HEK293 (cell line): Measurements from ENCODE around the gene CDC42BPA.

ENCODE experiments used
- CTCF ChIA-PET: fragments of 350-600 bp; formaldehyde crosslinking; extraction: SDS; loops from one replicate; lab custom pipeline; 2021; ENCODE audit warnings: antibody characterized with exemption; lab: Yijun Ruan, JAX
- POLR2A ChIA-PET: fragments of 300-600 bp; formaldehyde crosslinking; extraction: SDS; loops from one replicate; lab custom pipeline; 2020; ENCODE audit warnings: antibody characterized with exemption, inconsistent platforms; lab: Yijun Ruan, JAX
- H3K27ac ChIP-seq: fragments of 200-500 bp; sonication (Bioruptor generic); 2 replicates; pipeline ENCODE4 v1.5.1; 2014; ENCODE audit warnings: low read depth, low read length, control low read depth, inconsistent platforms; ENCODE audit errors: extremely low read depth
- H3K36me3 ChIP-seq, 2 experiments: fragments of 200-500 bp in 1 of 2; sonication (Bioruptor generic) in 1 of 2; 1 replicate in 1 of 2; 2 replicates in 1 of 2; pipeline ENCODE4 v1.5.1; 2014 to 2017; ENCODE audit warnings: inconsistent platforms in 2 of 2, low read length in 2 of 2; ENCODE audit not compliant: control insufficient read depth in 2 of 2, insufficient read depth in 1 of 2
- H3K4me1 ChIP-seq: fragments of 200-500 bp; sonication (Bioruptor generic); 2 replicates; pipeline ENCODE4 v1.5.1; 2014; ENCODE audit warnings: mild to moderate bottlenecking, low read length, inconsistent platforms; ENCODE audit not compliant: control insufficient read depth, insufficient read depth
- H3K4me3 ChIP-seq: 2 replicates; pipeline ENCODE4 v1.5.1; 2011; ENCODE audit warnings: low read depth, mild to moderate bottlenecking, control low read depth, low read length, moderate library complexity
- H3K9me3 ChIP-seq: fragments of 200-500 bp; sonication (Bioruptor generic); 2 replicates; pipeline ENCODE4 v1.5.1; 2014; ENCODE audit warnings: low read depth, low read length, inconsistent platforms; ENCODE audit not compliant: control insufficient read depth, insufficient read depth
- GLI4 ChIP-seq: fragments of 450-650 bp; formaldehyde crosslinking; IDR thresholded peaks from 2 replicates; pipeline ENCODE4 v1.5.1; 2016; ENCODE audit warnings: missing biosample characterization, missing genetic modification characterization
- GLIS2 ChIP-seq: fragments of 450-650 bp; formaldehyde crosslinking; IDR thresholded peaks from 2 replicates; pipeline ENCODE4 v1.5.1; 2016; ENCODE audit warnings: missing biosample characterization, missing genetic modification characterization
- HOXA7 ChIP-seq: sonication (generic); formaldehyde crosslinking; IDR thresholded peaks from 2 replicates; pipeline ENCODE4 v1.8.1; 2022; ENCODE audit warnings: missing genetic modification reagents, borderline replicate concordance
- OSR2 ChIP-seq: fragments of 450-650 bp; formaldehyde crosslinking; IDR thresholded peaks from 2 replicates; pipeline ENCODE4 v1.5.1; 2016; ENCODE audit warnings: missing biosample characterization, missing genetic modification characterization
- SALL2 ChIP-seq: fragments of 450-650 bp; formaldehyde crosslinking; IDR thresholded peaks from 2 replicates; pipeline ENCODE4 v1.5.0; 2017; ENCODE audit warnings: missing biosample characterization, mild to moderate bottlenecking, missing genetic modification characterization, borderline replicate concordance
- SETDB1 ChIP-seq: IDR thresholded peaks from one replicate; pipeline ENCODE4 v1.6.1; 2017; ENCODE audit warnings: mild to moderate bottlenecking, low read length, moderate library complexity, mixed read lengths; ENCODE audit not compliant: insufficient read length
- SP2 ChIP-seq: fragments of 450-650 bp; formaldehyde crosslinking; IDR thresholded peaks from 2 replicates; pipeline ENCODE4 v1.5.1; 2016; ENCODE audit warnings: missing biosample characterization, missing genetic modification characterization
- SP3 ChIP-seq: fragments of 450-650 bp; formaldehyde crosslinking; IDR thresholded peaks from 2 replicates; pipeline ENCODE4 v1.5.1; 2016; ENCODE audit warnings: missing biosample characterization, missing genetic modification characterization
- TRIM28 ChIP-seq: IDR thresholded peaks from 2 replicates; pipeline ENCODE4 v1.6.1; 2011; ENCODE audit warnings: low read length, control low read depth, borderline replicate concordance
- ZBTB20 ChIP-seq: fragments of 450-650 bp; formaldehyde crosslinking; IDR thresholded peaks from 2 replicates; pipeline ENCODE4 v1.5.1; 2016; ENCODE audit warnings: missing biosample characterization, missing genetic modification characterization
- ZBTB7A ChIP-seq: fragments of 450-650 bp; formaldehyde crosslinking; IDR thresholded peaks from 2 replicates; pipeline ENCODE4 v1.5.1; 2016; ENCODE audit warnings: low read depth, missing biosample characterization, missing genetic modification characterization
- ZFP3 ChIP-seq: fragments of 450-650 bp; formaldehyde crosslinking; IDR thresholded peaks from 2 replicates; pipeline ENCODE4 v1.5.1; 2016; ENCODE audit warnings: low read depth, missing biosample characterization, missing genetic modification characterization
- ZNF175 ChIP-seq: fragments of 450-650 bp; formaldehyde crosslinking; IDR thresholded peaks from 2 replicates; pipeline ENCODE4 v1.5.1; 2016; ENCODE audit warnings: missing biosample characterization, missing genetic modification characterization
- ZNF221 ChIP-seq: fragments of 450-650 bp; formaldehyde crosslinking; IDR thresholded peaks from 2 replicates; pipeline ENCODE4 v1.5.1; 2017; ENCODE audit warnings: missing biosample characterization, missing genetic modification characterization, borderline replicate concordance
- ZNF37A ChIP-seq: fragments of 450-650 bp; IDR thresholded peaks from 2 replicates; pipeline ENCODE4 v1.5.1; 2018; ENCODE audit warnings: missing biosample characterization, missing genetic modification characterization
- ZNF423 ChIP-seq: fragments of 450-650 bp; formaldehyde crosslinking; IDR thresholded peaks from 2 replicates; pipeline ENCODE4 v1.5.1; 2016; ENCODE audit warnings: missing biosample characterization, missing genetic modification characterization
- ZNF530 ChIP-seq: fragments of 450-650 bp; formaldehyde crosslinking; IDR thresholded peaks from 2 replicates; pipeline ENCODE4 v1.5.1; 2016; ENCODE audit warnings: low read depth, missing biosample characterization, missing genetic modification characterization
- ZNF610 ChIP-seq: fragments of 450-650 bp; formaldehyde crosslinking; IDR thresholded peaks from 2 replicates; pipeline ENCODE4 v1.5.1; 2016; ENCODE audit warnings: missing biosample characterization, missing genetic modification characterization, borderline replicate concordance
- ZNF623 ChIP-seq: fragments of 450-650 bp; formaldehyde crosslinking; IDR thresholded peaks from 2 replicates; pipeline ENCODE4 v1.5.1; 2016; ENCODE audit warnings: missing biosample characterization, missing genetic modification characterization
- ZNF785 ChIP-seq: fragments of 450-650 bp; formaldehyde crosslinking; IDR thresholded peaks from 2 replicates; pipeline ENCODE4 v1.5.1; 2016; ENCODE audit warnings: missing biosample characterization, missing genetic modification characterization
- ZSCAN30 ChIP-seq: fragments of 450-650 bp; IDR thresholded peaks from 2 replicates; pipeline ENCODE4 v1.5.1; 2018; ENCODE audit warnings: missing biosample characterization, mild to moderate bottlenecking, missing genetic modification characterization, moderate library complexity
- TF ChIP-seq, protein P1 (sequence below): fragments of 450-650 bp; formaldehyde crosslinking; IDR thresholded peaks from 2 replicates; pipeline ENCODE4 v1.5.1; 2017; ENCODE audit warnings: missing biosample characterization, missing genetic modification characterization
- TF ChIP-seq, protein P2 (sequence below): fragments of 450-650 bp; formaldehyde crosslinking; IDR thresholded peaks from 2 replicates; pipeline ENCODE4 v1.5.1; 2016; ENCODE audit warnings: missing biosample characterization, missing genetic modification characterization, low read depth
- TF ChIP-seq, protein P3 (sequence below): fragments of 450-650 bp; formaldehyde crosslinking; IDR thresholded peaks from 2 replicates; pipeline ENCODE4 v1.5.1; 2016; ENCODE audit warnings: missing biosample characterization, missing genetic modification characterization
- TF ChIP-seq, protein P4 (sequence below): fragments of 450-650 bp; IDR thresholded peaks from 2 replicates; pipeline ENCODE4 v1.5.1; 2018; ENCODE audit warnings: missing biosample characterization, mild to moderate bottlenecking, missing genetic modification characterization
- TF ChIP-seq, protein P5 (sequence below): fragments of 450-650 bp; formaldehyde crosslinking; IDR thresholded peaks from 2 replicates; pipeline ENCODE4 v1.5.1; 2016; ENCODE audit warnings: missing biosample characterization, missing genetic modification characterization
- TF ChIP-seq, protein P6 (sequence below): fragments of 450-650 bp; formaldehyde crosslinking; IDR thresholded peaks from 2 replicates; pipeline ENCODE4 v1.5.1; 2017; ENCODE audit warnings: missing biosample characterization, mild to moderate bottlenecking, missing genetic modification characterization, moderate library complexity

CDC42BPA gene

DNA sequence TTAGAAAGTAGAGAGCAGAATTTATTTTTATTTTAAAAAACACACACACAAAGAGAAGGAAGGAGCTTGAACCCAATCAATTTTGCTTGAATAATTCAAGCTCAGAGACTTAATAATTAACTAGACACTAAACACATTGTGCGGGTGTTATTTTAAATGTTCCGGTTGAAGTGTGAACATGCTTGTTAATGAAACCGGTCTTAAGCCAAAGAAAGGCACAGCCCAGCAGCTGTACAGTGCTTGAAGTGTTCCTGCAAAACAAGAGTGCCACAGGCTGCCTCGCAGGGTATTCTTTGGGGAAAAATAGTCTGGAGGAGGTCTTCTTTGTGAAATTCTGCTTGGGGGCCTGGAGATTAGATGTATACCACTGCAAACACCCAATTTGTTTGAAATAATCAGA is 2.2 kb upstream of the CDC42BPA start:
- POLR2A ChIA-PET = no interaction called here
- TF ChIP-seq ZNF175 (tag by site-specific recombination) (no peak), SETDB1 (no peak), OSR2 (tag by site-specific recombination) (no peak), ZBTB20 (tag by site-specific recombination) (no peak), GLIS2 (no peak), ZNF221 (tag by site-specific recombination) (no peak), ZNF530 (no peak), ZNF785 (tag by site-specific recombination) (no peak)
- TF ChIP-seq, protein P1, sequence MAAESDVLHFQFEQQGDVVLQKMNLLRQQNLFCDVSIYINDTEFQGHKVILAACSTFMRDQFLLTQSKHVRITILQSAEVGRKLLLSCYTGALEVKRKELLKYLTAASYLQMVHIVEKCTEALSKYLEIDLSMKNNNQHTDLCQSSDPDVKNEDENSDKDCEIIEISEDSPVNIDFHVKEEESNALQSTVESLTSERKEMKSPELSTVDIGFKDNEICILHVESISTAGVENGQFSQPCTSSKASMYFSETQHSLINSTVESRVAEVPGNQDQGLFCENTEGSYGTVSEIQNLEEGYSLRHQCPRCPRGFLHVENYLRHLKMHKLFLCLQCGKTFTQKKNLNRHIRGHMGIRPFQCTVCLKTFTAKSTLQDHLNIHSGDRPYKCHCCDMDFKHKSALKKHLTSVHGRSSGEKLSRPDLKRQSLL (tag by site-specific recombination) = no peak
- TF ChIP-seq, protein P2, sequence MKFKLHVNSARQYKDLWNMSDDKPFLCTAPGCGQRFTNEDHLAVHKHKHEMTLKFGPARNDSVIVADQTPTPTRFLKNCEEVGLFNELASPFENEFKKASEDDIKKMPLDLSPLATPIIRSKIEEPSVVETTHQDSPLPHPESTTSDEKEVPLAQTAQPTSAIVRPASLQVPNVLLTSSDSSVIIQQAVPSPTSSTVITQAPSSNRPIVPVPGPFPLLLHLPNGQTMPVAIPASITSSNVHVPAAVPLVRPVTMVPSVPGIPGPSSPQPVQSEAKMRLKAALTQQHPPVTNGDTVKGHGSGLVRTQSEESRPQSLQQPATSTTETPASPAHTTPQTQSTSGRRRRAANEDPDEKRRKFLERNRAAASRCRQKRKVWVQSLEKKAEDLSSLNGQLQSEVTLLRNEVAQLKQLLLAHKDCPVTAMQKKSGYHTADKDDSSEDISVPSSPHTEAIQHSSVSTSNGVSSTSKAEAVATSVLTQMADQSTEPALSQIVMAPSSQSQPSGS = no peak
- TF ChIP-seq, protein P3, sequence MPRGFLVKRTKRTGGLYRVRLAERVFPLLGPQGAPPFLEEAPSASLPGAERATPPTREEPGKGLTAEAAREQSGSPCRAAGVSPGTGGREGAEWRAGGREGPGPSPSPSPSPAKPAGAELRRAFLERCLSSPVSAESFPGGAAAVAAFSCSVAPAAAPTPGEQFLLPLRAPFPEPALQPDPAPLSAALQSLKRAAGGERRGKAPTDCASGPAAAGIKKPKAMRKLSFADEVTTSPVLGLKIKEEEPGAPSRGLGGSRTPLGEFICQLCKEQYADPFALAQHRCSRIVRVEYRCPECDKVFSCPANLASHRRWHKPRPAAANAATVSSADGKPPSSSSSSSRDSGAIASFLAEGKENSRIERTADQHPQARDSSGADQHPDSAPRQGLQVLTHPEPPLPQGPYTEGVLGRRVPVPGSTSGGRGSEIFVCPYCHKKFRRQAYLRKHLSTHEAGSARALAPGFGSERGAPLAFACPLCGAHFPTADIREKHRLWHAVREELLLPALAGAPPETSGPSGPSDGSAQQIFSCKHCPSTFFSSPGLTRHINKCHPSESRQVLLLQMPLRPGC (tag by site-specific recombination) = no peak
- TF ChIP-seq, protein P4, sequence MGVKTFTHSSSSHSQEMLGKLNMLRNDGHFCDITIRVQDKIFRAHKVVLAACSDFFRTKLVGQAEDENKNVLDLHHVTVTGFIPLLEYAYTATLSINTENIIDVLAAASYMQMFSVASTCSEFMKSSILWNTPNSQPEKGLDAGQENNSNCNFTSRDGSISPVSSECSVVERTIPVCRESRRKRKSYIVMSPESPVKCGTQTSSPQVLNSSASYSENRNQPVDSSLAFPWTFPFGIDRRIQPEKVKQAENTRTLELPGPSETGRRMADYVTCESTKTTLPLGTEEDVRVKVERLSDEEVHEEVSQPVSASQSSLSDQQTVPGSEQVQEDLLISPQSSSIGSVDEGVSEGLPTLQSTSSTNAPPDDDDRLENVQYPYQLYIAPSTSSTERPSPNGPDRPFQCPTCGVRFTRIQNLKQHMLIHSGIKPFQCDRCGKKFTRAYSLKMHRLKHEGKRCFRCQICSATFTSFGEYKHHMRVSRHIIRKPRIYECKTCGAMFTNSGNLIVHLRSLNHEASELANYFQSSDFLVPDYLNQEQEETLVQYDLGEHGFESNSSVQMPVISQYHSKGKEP (tag by site-specific recombination) = no peak
- TF ChIP-seq, all 188 proteins: peak for 0
- no peak overlapping the region for H3K27ac ChIP-seq
- no peaks in the 10 kb centered on the region for H3K36me3 ChIP-seq
- H3K4me1 ChIP-seq = no peaks in the 10 kb centered on the region
- H3K9me3 ChIP-seq = no peaks in the 10 kb centered on the region
- no peak overlapping the region for H3K4me3 ChIP-seq
- CTCF ChIA-PET = interaction anchor here (0.5 to 1.1 kb wide), 7 partner anchors 8 to 87 kb away, joined by 3 read pairs; no protein-coding TSS in a partner anchor

DNA sequence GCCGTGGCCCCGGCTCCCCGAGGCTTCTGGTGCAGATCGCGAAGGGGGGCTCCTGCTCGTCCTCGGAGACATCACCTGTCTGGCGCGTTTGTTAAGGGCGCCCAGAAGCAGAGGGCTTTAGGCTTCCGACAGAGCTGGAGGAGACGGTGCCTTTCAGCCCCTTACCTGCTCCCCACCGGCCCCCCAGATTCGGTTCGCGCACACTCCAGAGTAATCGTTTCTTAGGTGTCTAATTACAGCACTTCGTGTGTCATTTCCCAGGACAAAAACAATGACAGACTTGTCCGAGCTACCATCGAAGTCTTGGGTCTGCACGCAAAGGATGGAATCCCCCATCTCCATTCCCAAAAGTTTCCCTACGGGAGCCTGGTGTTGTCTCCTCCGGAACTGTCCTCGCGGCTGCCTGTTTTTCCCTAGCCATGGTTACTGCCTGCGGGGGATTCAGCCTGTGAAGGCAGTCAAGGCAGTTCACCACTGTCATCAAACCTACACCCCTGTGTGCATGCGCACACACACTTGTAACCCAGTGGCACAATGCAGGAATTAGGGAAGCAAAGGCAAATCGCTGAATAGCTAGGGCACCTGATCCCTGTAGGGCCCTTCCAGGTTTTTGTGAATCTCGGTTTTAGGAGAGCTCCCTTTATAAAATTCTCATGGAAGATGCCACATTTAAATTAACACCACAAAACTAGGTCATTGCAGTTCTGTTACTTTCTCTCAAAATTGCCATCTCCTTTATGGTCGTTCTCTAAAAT is 738 bp upstream of the CDC42BPA start:
- no peaks in the 10 kb centered on the region for H3K36me3 ChIP-seq
- ChIA-PET CTCF (interaction anchor here (0.6 to 1.5 kb wide), 3 partner anchors 39 to 894 kb away, joined by 3 to 7 read pairs (median 3); no protein-coding TSS in a partner anchor), POLR2A (interaction anchor here (0.7 to 1.9 kb wide), 11 partner anchors 9 to 118 kb away, joined by 3 to 10 read pairs (median 4); no protein-coding TSS in a partner anchor)
- H3K4me3 ChIP-seq = peak overlapping the region; percentile 65
- no peaks in the 10 kb centered on the region for H3K4me1 ChIP-seq
- no peaks in the 10 kb centered on the region for H3K9me3 ChIP-seq
- peak overlapping the region; percentile 98 for H3K27ac ChIP-seq
- TF ChIP-seq ZBTB7A (tag by site-specific recombination) = no peak; the same call in 1 of the 2 replicates
- TF ChIP-seq ZFP3 (tag by site-specific recombination) = no peak
- no peak for TF ChIP-seq ZNF37A (tag by site-specific recombination)
- TF ChIP-seq TRIM28 = peak; percentile 35; the same call in 1 of the 2 replicates
- TF ChIP-seq ZNF423 (tag by site-specific recombination) = no peak; the same call in 1 of the 2 replicates
- no peak for TF ChIP-seq SP3 (tag by site-specific recombination)
- TF ChIP-seq, protein P5, sequence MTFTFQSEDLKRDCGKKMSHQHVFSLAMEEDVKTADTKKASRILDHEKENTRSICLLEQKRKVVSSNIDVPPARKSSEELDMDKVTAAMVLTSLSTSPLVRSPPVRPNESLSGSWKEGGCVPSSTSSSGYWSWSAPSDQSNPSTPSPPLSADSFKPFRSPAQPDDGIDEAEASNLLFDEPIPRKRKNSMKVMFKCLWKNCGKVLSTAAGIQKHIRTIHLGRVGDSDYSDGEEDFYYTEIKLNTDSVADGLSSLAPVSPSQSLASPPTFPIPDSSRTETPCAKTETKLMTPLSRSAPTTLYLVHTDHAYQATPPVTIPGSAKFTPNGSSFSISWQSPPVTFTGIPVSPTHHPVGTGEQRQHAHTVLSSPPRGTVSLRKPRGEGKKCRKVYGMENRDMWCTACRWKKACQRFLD (tag by site-specific recombination) = no peak
- TF ChIP-seq GLI4 (tag by site-specific recombination) = 0 out of 2 replicates have a peak, but pooled peaks have one; percentile 50
- TF ChIP-seq ZNF610 (tag by site-specific recombination) = 0 out of 2 replicates have a peak, but pooled peaks have one; percentile 13
- TF ChIP-seq ZNF623 (tag by site-specific recombination) = peak; percentile 16; the same call in 1 of the 2 replicates
- peak; percentile 13; the same call in 1 of the 2 replicates for TF ChIP-seq ZSCAN30 (tag by site-specific recombination)
- no peak for TF ChIP-seq SALL2 (tag by site-specific recombination)
- TF ChIP-seq SP2 (tag by site-specific recombination) = no peak
- no peak for TF ChIP-seq HOXA7 (CRISPR knock-in tag)
- TF ChIP-seq, protein P6, sequence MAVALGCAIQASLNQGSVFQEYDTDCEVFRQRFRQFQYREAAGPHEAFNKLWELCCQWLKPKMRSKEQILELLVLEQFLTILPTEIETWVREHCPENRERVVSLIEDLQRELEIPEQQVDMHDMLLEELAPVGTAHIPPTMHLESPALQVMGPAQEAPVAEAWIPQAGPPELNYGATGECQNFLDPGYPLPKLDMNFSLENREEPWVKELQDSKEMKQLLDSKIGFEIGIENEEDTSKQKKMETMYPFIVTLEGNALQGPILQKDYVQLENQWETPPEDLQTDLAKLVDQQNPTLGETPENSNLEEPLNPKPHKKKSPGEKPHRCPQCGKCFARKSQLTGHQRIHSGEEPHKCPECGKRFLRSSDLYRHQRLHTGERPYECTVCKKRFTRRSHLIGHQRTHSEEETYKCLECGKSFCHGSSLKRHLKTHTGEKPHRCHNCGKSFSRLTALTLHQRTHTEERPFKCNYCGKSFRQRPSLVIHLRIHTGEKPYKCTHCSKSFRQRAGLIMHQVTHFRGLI = peak; percentile 72; the same call in 1 of the 2 replicates
